SK-N-SH (cell line): ENCODE results near the gene ERCC2.

Experiments
- CHD2 ChIP-seq: fragments of 150-350 bp; IDR thresholded peaks from 2 replicates; pipeline ENCODE4 v1.6.1; 2018; ENCODE audit warnings: low read length; ENCODE audit not compliant: partially characterized antibody
- CTCF ChIP-seq: fragments of 200-600 bp; sonication (generic); IDR thresholded peaks from 2 replicates; pipeline ENCODE4 v1.6.1; 2017; ENCODE audit warnings: antibody characterized with exemption, mild to moderate bottlenecking, moderate library complexity
- EP300 ChIP-seq, 2 experiments: IDR thresholded peaks; 2 replicates each; pipeline versions ENCODE4 v1.4.0 to v1.6.1; 2012; ENCODE audit warnings: borderline replicate concordance in 1 of 2, low read depth in 1 of 2, low read length in 1 of 2
- EZH2phosphoT487 ChIP-seq: fragments of 200-600 bp; sonication (generic); IDR thresholded peaks from 2 replicates; pipeline ENCODE4 v1.6.1; 2017; ENCODE audit warnings: low read depth, mixed run types, mild to moderate bottlenecking, antibody characterized with exemption, moderate library complexity, borderline replicate concordance
- MAX ChIP-seq: IDR thresholded peaks from 2 replicates; pipeline ENCODE4 v1.4.0; 2012; ENCODE audit warnings: low read depth
- MEF2A ChIP-seq: IDR thresholded peaks from 2 replicates; pipeline ENCODE4 v1.4.0; 2012; ENCODE audit warnings: low read depth, borderline replicate concordance
- POLR2AphosphoS5 ChIP-seq: IDR thresholded peaks from 2 replicates; pipeline ENCODE4 v1.6.1; 2012; ENCODE audit warnings: low read depth, low read length
- RAD21 ChIP-seq: IDR thresholded peaks from 2 replicates; pipeline ENCODE4 v1.6.1; 2012; ENCODE audit warnings: mild to moderate bottlenecking, low read length
- SMC3 ChIP-seq: IDR thresholded peaks from 2 replicates; pipeline ENCODE4 v1.6.1; 2012; ENCODE audit warnings: low read depth, low read length, improper control_type of control experiment
- TF ChIP-seq, protein P1 (sequence below): IDR thresholded peaks from 2 replicates; pipeline ENCODE4 v1.4.0; 2012; ENCODE audit warnings: low read depth, borderline replicate concordance

DNA sequence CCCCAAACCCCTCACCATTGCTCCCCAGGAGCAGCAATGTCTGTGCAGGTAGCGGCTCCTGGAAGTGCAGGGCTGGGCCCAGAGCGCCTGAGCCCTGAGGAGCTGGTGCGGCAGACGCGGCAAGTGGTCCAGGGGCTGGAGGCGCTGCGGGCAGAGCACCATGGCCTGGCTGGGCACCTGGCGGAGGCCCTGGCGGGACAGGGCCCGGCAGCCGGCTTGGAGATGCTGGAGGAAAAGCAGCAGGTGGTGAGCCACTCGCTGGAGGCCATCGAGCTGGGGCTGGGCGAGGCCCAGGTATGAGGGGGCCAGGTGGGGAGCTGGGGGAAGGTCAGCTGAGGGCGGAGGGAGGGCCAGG, 24.9 kb downstream of the ERCC2 start:
- no peak for TF ChIP-seq SMC3
- TF ChIP-seq POLR2AphosphoS5, result no peak
- no peak for TF ChIP-seq EP300 (IDR thresholded peaks at IDR 0.05; ENCODE audit: borderline replicate concordance in 1 of 2, low read depth in 1 of 2, low read length in 1 of 2)
- no peak for TF ChIP-seq CTCF
- no peak for TF ChIP-seq MAX
- TF ChIP-seq CHD2, result no peak
- no peak for TF ChIP-seq RAD21
- TF ChIP-seq, protein P1, sequence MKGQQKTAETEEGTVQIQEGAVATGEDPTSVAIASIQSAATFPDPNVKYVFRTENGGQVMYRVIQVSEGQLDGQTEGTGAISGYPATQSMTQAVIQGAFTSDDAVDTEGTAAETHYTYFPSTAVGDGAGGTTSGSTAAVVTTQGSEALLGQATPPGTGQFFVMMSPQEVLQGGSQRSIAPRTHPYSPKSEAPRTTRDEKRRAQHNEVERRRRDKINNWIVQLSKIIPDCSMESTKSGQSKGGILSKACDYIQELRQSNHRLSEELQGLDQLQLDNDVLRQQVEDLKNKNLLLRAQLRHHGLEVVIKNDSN, result no peak
- TF ChIP-seq MEF2A, result no peak
- no peak for TF ChIP-seq EZH2phosphoT487
